Loucy (cell line): ENCODE data around the gene PKD1L1.
"Not testable (repeated sequence)": the region's sequence is repeated elsewhere in the genome, so short reads cannot be mapped to it uniquely, and the experiment has no call there.

Experiments used
- H2AFZ ChIP-seq: fragments of 200-600 bp; sonication (generic); 2 replicates; pipeline ENCODE4 v1.6.0; 2016; ENCODE audit warnings: antibody characterized with exemption, mild to moderate bottlenecking, low read length, moderate library complexity
- H3F3A ChIP-seq: fragments of 200-600 bp; 2 replicates; pipeline ENCODE4 v1.6.0; 2016; ENCODE audit warnings: antibody characterized with exemption, low read depth, mild to moderate bottlenecking
- H3K27me3 ChIP-seq: fragments of 200-600 bp; sonication (generic); 2 replicates; pipeline ENCODE4 v1.6.1; 2014; ENCODE audit warnings: low read length, mild to moderate bottlenecking; ENCODE audit not compliant: insufficient read depth, poor library complexity, severe bottlenecking
- H3K36me3 ChIP-seq: fragments of 200-600 bp; sonication (generic); 2 replicates; pipeline ENCODE4 v1.6.1; 2016; ENCODE audit warnings: low read length; ENCODE audit not compliant: insufficient read depth
- H3K4me1 ChIP-seq: fragments of 200-600 bp; sonication (generic); 2 replicates; pipeline ENCODE4 v1.5.1; 2014; ENCODE audit warnings: low read length, mild to moderate bottlenecking; ENCODE audit not compliant: insufficient read depth, poor library complexity, severe bottlenecking
- H3K4me2 ChIP-seq: fragments of 200-600 bp; sonication (generic); 2 replicates; pipeline ENCODE4 v1.6.0; 2014; ENCODE audit warnings: antibody characterized with exemption, low read length, low read depth, mild to moderate bottlenecking; ENCODE audit not compliant: poor library complexity, severe bottlenecking
- H3K4me3 ChIP-seq: fragments of 200-600 bp; sonication (generic); 2 replicates; pipeline ENCODE4 v1.5.1; 2014; ENCODE audit warnings: low read length, mild to moderate bottlenecking, mixed read lengths; ENCODE audit not compliant: poor library complexity, severe bottlenecking
- H3K79me2 ChIP-seq: fragments of 200-600 bp; sonication (generic); 2 replicates; pipeline ENCODE4 v1.6.1; 2014; ENCODE audit warnings: low read length; ENCODE audit not compliant: insufficient read depth
- H3K9ac ChIP-seq: fragments of 200-600 bp; sonication (generic); 2 replicates; pipeline ENCODE4 v1.6.0; 2014; ENCODE audit warnings: mild to moderate bottlenecking, low read depth, low read length, moderate library complexity; ENCODE audit not compliant: poor library complexity, severe bottlenecking
- H3K9me2 ChIP-seq: fragments of 200-600 bp; sonication (generic); replicated peaks from 2 replicates; pipeline ENCODE4 v1.6.1; 2016; ENCODE audit warnings: low read depth, low read length, mixed read lengths
- H3K9me3 ChIP-seq: fragments of 200-600 bp; sonication (generic); 2 replicates; pipeline ENCODE4 v1.6.1; 2014; ENCODE audit warnings: mild to moderate bottlenecking, antibody characterized with exemption, low read length, low read depth; ENCODE audit not compliant: insufficient read depth
- H4K20me1 ChIP-seq: fragments of 200-600 bp; sonication (generic); 2 replicates; pipeline ENCODE4 v1.6.0; 2014; ENCODE audit warnings: antibody characterized with exemption, low read length, mild to moderate bottlenecking; ENCODE audit not compliant: insufficient read depth, poor library complexity, severe bottlenecking
- CTCF ChIP-seq: fragments of 200-600 bp; sonication (generic); conservative IDR thresholded peaks from 2 replicates; pipeline ENCODE4 v1.5.1; 2014; ENCODE audit warnings: mild to moderate bottlenecking, antibody characterized with exemption, low read length
- EZH2phosphoT487 ChIP-seq: fragments of 200-600 bp; IDR thresholded peaks from 2 replicates; pipeline ENCODE4 v1.6.1; 2018; ENCODE audit warnings: antibody characterized with exemption, mild to moderate bottlenecking, moderate library complexity, borderline replicate concordance

Gene PKD1L1

GRCh38 chr7:47931005-47932004 is 17.0 kb downstream of the PKD1L1 start:
- no peaks in the 10 kb centered on the region for H3K9me2 ChIP-seq
- H3K27me3 ChIP-seq, result no peaks in the 10 kb centered on the region
- H3K79me2 ChIP-seq, result no peaks in the 10 kb centered on the region
- no peaks in the 10 kb centered on the region for H3F3A ChIP-seq
- no peak overlapping the region for H3K9ac ChIP-seq
- H3K36me3 ChIP-seq, result no peaks in the 10 kb centered on the region
- TF ChIP-seq CTCF (no peak), EZH2phosphoT487 (no peak)
- H3K9me3 ChIP-seq, result no peaks in the 10 kb centered on the region
- H3K4me2 ChIP-seq, result no peak overlapping the region
- no peak overlapping the region for H3K4me3 ChIP-seq
- no peak overlapping the region for H2AFZ ChIP-seq
- no peaks in the 10 kb centered on the region for H4K20me1 ChIP-seq
- no peaks in the 10 kb centered on the region for H3K4me1 ChIP-seq

- Histone ChIP-seq H3K4me2 (no peak overlapping the region), H3K36me3 (no peaks in the 10 kb centered on the region), H3K9me2 (no peaks in the 10 kb centered on the region), H3K4me3 (no peak overlapping the region), H3K79me2 (no peaks in the 10 kb centered on the region), H3F3A (no peaks in the 10 kb centered on the region), H4K20me1 (no peaks in the 10 kb centered on the region), H3K9ac (no peak overlapping the region), H2AFZ (no peak overlapping the region), H3K4me1 (no peaks in the 10 kb centered on the region), H3K27me3 (no peaks in the 10 kb centered on the region), H3K9me3 (no peaks in the 10 kb centered on the region)
- TF ChIP-seq EZH2phosphoT487 (no peak), CTCF (no peak)
Observed at GRCh38 chr7:47924266-47924665, 24.0 kb downstream of the PKD1L1 start.

GRCh38 chr7:47923081-47923875 is 25.0 kb downstream of the PKD1L1 start:
- not testable (repeated sequence) for H4K20me1 ChIP-seq, H3K27me3 ChIP-seq, H3K9me3 ChIP-seq, H3K36me3 ChIP-seq, H3K9ac ChIP-seq, H3F3A ChIP-seq, H3K4me2 ChIP-seq, H3K4me1 ChIP-seq, H2AFZ ChIP-seq, H3K9me2 ChIP-seq, H3K4me3 ChIP-seq, H3K79me2 ChIP-seq

GRCh38 chr7:47916514-47916913 is 31.8 kb downstream of the PKD1L1 start:
- H3K4me2 ChIP-seq, H3K9me2 ChIP-seq: not testable (repeated sequence)

More at GRCh38 chr7:47916514-47916913, 31.8 kb downstream of the PKD1L1 start:
- not testable (repeated sequence) for H3F3A ChIP-seq, H2AFZ ChIP-seq, H3K79me2 ChIP-seq, H3K36me3 ChIP-seq, H4K20me1 ChIP-seq, H3K9me3 ChIP-seq, H3K4me1 ChIP-seq, H3K9ac ChIP-seq, H3K4me3 ChIP-seq, H3K27me3 ChIP-seq
